Brain microvascular endothelial cell (primary cell): Measurements from ENCODE around the gene IL17A.

Experiments
- DNase-seq: peaks from one replicate; pipeline ENCODE4 v3.0.0-alpha.2; 2020
- H3K27ac ChIP-seq: fragments of 250-450 bp; sonication (Bioruptor Pico); 2 replicates; pipeline ENCODE4 v1.5.1; 2020; ENCODE audit warnings: mild to moderate bottlenecking, moderate library complexity
- H3K27me3 ChIP-seq: fragments of 250-450 bp; sonication (Bioruptor Pico); replicated peaks from 2 replicates; pipeline ENCODE4 v1.5.1; 2020; ENCODE audit warnings: mild to moderate bottlenecking
- H3K36me3 ChIP-seq: fragments of 250-450 bp; sonication (Bioruptor Pico); replicated peaks from 2 replicates; pipeline ENCODE4 v1.5.1; 2020; ENCODE audit warnings: mild to moderate bottlenecking
- H3K4me3 ChIP-seq: 2 replicates; pipeline ENCODE4 v1.5.1; 2011; ENCODE audit warnings: low read depth, mild to moderate bottlenecking, control low read depth, low read length, moderate library complexity
- in situ Hi-C: cut with HindIII; loops from 2 replicates; pipeline ENCODE4 v1.10.0; 2017; ENCODE audit warnings: low sequenced_read_pairs, low pct_ligation_motif_present
- TF ChIP-seq, protein P1 (sequence below): IDR thresholded peaks from 2 replicates; pipeline ENCODE4 v1.5.1; 2011; ENCODE audit warnings: low read depth, mild to moderate bottlenecking, moderate library complexity, low read length, control low read depth, inconsistent platforms; ENCODE audit errors: missing control alignments

IL17A gene

DNA sequence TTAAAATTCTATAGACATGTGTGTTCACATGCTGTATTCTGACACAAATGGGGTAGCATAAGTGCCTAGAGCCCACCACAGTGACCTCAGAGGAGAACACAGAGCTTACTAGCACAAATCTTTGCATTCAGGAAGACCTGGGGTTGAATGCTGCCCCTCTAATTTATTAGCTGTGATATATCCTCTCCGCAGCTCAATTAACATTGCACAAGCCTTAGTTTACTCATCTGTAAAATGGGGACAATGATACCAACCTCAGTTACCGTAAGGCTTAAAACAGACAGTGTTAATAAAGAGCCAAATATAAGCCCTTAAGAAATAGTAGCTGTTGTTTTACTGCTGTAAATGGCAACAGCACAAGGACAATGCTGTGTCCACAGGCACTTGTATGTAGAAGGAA, 36.2 kb upstream of the IL17A start:
- TF ChIP-seq, protein P1, sequence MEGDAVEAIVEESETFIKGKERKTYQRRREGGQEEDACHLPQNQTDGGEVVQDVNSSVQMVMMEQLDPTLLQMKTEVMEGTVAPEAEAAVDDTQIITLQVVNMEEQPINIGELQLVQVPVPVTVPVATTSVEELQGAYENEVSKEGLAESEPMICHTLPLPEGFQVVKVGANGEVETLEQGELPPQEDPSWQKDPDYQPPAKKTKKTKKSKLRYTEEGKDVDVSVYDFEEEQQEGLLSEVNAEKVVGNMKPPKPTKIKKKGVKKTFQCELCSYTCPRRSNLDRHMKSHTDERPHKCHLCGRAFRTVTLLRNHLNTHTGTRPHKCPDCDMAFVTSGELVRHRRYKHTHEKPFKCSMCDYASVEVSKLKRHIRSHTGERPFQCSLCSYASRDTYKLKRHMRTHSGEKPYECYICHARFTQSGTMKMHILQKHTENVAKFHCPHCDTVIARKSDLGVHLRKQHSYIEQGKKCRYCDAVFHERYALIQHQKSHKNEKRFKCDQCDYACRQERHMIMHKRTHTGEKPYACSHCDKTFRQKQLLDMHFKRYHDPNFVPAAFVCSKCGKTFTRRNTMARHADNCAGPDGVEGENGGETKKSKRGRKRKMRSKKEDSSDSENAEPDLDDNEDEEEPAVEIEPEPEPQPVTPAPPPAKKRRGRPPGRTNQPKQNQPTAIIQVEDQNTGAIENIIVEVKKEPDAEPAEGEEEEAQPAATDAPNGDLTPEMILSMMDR, result no peak
- no peak overlapping the region for H3K27ac ChIP-seq
- no peaks in the 10 kb centered on the region for H3K27me3 ChIP-seq
- no peak for DNase-seq
- no peaks in the 10 kb centered on the region for H3K36me3 ChIP-seq
- in situ Hi-C loops, result no loop called here
- no peak overlapping the region for H3K4me3 ChIP-seq

DNA sequence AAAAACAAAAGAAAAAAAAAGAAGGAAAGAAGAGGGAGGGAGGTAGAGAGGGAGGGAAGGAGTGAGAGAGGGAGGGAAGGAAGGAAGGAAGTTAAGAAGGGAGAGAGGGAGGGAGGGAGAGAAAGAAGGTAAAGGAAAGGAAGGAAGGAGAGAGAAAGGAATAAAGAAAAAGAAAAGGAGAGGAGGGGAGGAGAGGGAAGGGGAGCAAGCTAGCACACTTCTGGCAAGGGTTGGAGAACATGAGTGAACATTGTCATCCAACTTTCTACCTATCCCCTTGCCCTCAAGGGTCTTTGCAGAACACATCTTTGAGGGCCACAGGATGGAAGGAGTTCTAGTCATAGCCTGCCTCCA, 34.1 kb upstream of the IL17A start:
- no peak overlapping the region for H3K27ac ChIP-seq
- H3K4me3 ChIP-seq, result no peak overlapping the region
- TF ChIP-seq, protein P1, result no peak
- no peaks in the 10 kb centered on the region for H3K36me3 ChIP-seq
- in situ Hi-C loops, result no loop called here
- H3K27me3 ChIP-seq, result no peaks in the 10 kb centered on the region
- DNase-seq, result no peak

DNA sequence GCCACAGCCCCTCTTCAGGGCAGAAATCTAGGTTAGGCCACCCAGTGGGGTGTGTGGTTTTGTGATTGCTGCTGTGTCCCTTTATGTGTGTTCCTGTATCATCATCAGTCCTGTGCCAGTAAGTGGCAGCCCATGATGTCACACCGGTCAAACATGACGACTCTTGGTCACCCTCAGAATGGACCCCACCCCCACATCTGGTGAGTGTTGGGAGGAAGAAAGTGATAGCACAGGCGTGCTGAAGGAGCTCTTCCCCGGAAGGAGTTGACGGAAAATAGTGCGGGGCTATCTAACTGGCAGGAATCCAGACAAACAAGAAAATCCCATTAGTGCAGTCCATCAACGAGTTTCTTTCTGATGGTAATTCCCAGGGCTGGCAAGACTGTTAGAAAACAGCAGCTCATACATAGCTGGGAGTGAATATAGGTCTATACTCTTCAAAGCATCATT, 33.4 kb upstream of the IL17A start:
- no peak for DNase-seq
- Histone ChIP-seq H3K36me3 (no peaks in the 10 kb centered on the region), H3K27me3 (no peaks in the 10 kb centered on the region), H3K4me3 (no peak overlapping the region), H3K27ac (no peak overlapping the region)
- in situ Hi-C loops, result no loop called here
- TF ChIP-seq, protein P1, result no peak

DNA sequence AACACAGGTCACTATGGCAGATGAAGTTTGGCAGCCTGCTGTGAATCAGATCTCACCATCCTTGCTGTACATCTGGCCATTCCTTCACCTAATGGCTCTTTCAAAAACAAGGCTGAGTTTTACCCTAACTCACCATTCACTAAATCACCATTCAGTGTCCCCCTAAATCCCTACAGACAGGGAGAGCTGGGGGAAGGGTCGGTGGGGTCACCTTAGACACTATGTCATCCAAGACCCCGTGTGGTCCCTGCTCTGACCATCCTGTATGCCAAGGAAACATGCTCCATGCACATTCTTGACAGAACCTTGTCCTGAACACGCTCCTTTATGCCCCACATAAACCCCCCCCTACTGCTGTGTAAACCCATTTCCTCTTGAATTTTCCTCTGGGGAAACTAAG, 31.8 kb upstream of the IL17A start:
- Histone ChIP-seq H3K4me3 (no peak overlapping the region), H3K36me3 (no peaks in the 10 kb centered on the region), H3K27ac (no peak overlapping the region), H3K27me3 (no peaks in the 10 kb centered on the region)
- TF ChIP-seq, protein P1, result no peak
- DNase-seq, result no peak
- in situ Hi-C loops, result no loop called here

DNA sequence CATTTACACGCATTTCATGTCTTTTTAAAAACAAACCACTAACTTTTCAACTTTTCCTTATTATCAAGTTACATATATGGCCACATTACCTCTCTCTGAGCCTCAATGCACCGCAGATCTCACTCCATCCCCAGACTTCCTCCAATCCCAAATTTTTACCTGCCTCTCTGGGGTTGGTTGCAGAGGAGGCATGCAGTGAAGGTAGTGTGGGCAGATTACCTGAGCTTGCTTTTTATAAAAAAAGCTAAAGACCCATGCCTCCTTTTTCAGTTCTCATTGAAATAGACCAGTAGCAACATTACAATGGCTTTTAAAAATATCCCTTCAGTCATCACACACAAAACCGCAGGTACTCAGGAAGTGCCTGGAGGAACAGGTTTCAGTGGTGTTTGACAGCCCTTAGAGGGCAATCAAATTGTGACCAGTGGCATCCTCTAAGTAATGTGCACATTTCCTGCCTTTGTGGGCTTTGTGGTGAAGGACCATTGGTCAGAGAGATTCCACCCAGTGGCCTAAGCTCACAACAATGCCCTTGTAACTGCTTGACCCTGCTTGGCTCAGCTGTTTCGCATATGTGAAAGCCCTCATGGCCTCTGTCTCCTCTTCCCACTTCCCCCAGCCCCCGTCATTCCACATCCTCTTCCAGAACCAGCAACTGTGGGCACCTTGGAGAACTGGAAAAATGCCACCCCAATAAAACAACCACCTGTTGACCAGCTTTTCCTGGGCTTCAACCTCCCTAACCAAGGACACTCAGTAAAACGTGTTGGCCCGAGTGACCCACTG, 30.2 kb upstream of the IL17A start:
- TF ChIP-seq, protein P1, result no peak
- no peak for DNase-seq
- no peaks in the 10 kb centered on the region for H3K27me3 ChIP-seq
- in situ Hi-C loops, result no loop called here
- H3K36me3 ChIP-seq, result no peaks in the 10 kb centered on the region
- no peak overlapping the region for H3K4me3 ChIP-seq
- no peak overlapping the region for H3K27ac ChIP-seq
